B cell (primary cell): Measurements from ENCODE around the gene RTN4.

Experiments used
- CTCF ChIP-seq: fragments of 200-600 bp; IDR thresholded peaks from one replicate; pipeline ENCODE4 v1.8.0; 2022; ENCODE audit warnings: antibody characterized with exemption, mild to moderate bottlenecking
- EZH2 ChIP-seq: IDR thresholded peaks from 2 replicates; pipeline ENCODE4 v1.6.1; 2012; ENCODE audit warnings: borderline replicate concordance, low read depth, mild to moderate bottlenecking, moderate library complexity, low read length; ENCODE audit not compliant: insufficient read depth, poor library complexity, severe bottlenecking

DNA sequence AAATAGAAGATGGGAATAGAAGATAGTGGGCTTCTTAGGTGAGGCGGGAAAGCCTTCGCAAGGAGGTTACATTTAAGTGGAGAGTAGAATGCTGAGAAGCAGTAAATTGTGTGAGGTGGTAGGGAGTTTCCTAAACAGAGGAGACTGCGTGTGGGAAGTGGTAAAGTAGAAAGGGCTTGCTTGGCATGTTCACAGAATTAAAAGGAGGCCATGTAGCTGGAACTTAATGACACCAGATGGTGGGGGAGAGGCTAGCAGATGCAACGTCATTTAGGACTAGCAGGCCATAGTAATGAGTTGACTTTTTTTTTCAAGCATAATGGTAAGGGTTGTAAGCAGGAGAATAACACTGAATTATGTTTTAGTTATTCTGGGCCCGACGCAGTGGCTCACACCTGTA is 13.0 kb upstream of the RTN4 start:
- TF ChIP-seq CTCF (no peak), EZH2 (no peak)
